Right hindlimb (tissue), 1 donor: Measurements from ENCODE around the gene TEX12.
"Not testable (repeated sequence)": the region's sequence is repeated elsewhere in the genome, so short reads cannot be mapped to it uniquely, and the experiment has no call there.

ENCODE experiments used
- DNase-seq: peaks from one replicate; pipeline ENCODE4 v3.0.0-alpha.2; 2018

Gene TEX12

DNA sequence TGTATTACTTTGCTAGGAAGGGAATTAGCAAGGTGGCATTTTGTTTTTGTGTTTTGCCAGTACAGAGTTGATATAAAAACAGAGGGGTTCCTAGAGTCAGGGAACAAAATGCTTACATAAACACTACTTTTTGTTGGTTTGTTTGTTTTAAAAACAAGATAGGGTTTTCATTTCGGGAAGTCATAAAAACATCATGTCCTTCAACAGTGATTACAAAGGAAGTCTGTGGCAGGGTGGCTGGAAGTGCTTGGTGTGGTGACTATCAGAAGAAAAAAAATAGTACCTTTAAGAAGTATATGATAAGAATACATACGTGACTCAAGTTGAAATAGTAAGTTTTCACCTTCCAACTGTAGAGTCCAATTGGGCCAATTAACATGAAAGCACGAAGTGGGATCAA, 2.1 kb upstream of the TEX12 start:
- DNase-seq: no peak

DNA sequence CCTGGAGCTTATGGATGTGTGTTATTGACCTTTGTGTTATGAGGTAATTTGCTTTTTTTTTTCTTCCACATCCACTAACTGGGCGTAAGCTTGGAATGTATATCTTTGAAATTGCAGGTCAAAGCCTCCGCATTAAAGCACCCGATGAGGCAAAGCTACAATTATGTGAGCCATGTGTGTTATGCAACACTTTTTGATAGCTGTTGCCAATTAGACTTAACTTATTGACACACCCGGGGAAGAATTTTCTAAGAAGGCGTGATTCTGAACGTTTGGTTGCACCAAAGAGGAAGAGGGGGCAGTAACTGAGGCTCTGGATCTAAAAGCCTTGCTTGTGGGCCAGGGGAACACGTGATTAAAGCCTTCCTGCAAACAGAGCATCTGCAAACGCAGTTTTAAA, 610 bp upstream of the TEX12 start:
- no peak for DNase-seq

DNA sequence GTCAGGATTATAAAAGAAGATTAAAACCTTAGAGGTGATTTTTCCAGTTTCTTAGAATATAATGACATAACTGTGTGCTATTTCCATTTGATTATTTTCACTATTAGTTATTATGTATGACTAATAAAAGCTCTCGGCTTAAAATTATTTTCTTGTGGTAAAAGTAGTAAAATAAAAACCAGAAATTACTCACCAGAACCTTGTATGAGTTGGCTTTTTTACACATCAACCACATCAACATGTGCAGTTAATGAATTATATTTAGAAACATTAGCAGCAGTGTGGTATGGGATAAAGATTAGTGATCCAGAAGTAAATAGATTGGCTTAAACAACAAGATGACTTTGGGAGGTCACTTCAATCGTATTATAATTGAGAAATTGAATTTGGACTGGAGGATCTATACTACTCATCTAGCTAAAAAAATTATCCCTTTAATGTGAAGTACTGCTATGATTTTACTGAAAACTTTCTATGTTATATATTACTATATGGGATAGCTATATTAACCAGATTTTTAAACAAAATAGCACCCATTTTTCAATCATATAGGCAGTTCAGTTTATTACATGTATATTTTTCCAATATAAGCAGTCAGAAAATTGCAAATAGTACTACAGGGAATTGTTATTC, 5.3 kb downstream of the TEX12 start:
- DNase-seq: no peak

DNA sequence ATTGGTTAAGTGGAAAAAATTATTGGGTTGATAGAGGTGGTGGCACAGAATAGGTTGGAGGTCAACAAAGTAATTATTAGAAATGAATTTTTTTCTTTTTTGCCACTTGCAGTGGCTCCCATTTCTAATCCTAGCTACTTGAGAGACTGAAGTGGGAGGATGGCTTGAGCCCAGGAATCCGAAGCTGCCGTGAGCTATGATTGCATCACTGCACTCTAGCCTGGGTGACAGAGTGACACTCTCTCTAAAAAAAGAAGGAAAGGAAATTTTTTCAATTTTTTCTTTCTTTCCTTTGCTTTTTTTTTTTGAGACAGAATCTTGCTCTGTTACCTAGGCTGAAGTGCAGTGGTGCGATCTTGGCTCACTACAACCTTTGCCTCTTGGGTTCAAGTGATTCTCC, 6.0 kb downstream of the TEX12 start:
- no peak for DNase-seq

DNA sequence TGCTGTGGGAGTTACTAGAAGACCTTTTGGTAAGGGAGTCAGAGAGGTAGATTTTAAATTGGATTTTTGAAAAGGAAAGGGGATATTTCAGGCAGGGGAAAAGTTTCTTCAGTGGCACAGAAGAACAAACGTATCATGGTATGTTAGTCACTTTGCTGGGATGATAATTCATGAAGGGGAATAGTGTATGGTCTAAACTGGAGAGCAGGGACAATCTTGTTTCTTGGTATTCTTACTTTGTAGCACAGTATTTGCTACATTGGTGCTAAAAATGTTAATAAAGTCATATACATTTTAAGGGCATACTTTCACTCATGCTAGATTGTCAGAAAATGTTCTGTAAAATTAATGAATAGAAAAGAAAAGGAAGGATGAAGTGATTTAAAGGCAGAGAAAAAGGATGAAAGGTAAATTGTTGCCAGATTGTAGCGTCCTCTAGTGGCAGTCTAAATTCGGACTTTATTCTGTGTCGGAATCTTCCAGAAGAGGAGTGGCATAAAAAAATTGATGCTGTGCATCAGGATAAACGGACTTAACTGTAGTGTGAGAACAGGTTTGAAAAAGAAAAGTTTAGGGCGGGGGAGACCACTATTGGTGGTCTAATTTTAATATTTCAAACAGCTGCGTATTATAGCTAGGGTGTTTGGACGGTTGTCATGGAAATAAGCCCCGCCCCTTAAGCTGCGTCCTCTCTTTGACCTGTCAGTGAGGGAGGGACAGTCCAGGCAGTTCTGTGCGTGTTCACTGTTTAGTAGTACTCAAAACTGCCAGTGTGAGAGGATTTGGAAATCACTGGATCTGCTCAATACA, 7.8 kb downstream of the TEX12 start, which contains the start of gene BCO2:
Gene BCO2, plus strand, starts transcription at position 724 of the 810 bp plus-strand sequence. CDS start 90 bp downstream, outside the sequence.
- peak; percentile 92 for DNase-seq

DNA sequence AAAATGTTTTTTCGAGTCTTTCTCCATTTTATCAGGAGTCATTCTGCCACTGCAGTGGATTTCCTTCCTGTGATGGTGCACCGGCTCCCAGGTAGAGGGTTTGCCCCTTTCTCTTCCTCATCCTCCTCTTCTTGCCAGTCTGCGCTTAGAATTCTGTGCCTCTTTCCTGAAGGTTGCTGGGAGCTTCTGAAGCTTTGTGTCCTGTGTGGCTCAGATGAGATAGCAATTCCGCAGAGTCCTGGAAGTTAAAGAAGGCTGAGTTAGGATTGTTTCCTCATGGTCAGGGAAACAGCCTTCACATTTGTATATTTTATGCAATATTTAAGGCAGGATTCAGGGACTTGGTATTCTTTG, 8.4 kb downstream of the TEX12 start:
- DNase-seq: no peak

DNA sequence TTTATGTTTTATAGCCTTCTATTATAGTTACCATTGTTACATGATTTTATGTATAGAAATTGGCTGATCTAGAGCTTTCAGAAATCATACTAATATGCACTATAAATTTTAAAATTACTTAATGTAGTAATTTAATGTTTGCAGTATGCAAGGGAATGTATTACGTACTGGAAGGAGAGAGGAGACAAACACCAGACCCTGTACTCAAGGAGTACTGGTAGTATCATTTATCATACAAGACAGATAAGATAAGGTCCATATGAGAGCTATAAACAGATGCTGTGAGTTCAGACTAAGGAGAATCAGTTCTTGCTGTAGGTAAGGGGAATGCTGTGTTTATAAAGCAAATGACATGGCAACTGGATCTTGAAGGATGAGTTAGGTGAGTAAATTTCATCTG, 8.9 kb downstream of the TEX12 start:
- no peak for DNase-seq

DNA sequence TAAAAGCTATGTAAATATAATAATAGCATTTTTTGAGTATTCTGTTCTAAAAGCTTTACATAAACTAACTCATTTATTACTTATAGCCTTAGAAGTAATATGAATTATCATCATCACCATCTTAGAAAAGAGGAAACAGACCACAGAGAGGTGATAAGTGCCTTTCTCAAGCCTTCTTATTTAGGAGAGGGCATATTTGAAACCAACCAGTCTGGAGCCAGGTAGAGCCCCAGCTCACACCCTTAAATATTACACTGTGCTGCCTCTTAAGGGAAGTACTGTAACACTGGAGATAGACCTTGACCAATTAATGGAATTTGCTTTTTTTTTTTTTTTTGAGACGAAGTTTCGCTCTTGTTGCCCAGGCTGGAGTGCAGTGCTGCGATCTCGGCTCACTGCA, 10.4 kb downstream of the TEX12 start:
- no peak for DNase-seq

DNA sequence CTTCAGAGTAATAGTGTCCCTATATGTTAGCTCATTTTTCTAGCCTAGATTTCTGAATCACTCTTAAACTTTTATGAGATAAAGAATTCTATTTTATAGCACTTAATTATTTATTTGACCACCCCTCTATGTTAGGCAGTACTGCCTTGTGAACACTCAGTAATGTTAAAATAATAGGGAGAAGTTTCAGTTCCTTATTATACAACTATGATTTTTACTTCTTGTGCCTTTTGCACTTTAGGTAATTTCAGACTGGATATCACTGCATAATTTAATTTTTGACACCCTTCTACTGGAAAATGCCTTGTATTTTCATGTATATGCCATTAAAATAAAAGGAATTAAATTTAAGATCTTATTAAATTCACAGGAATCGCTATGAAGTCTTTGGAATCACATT, 11.3 kb downstream of the TEX12 start:
- no peak for DNase-seq

DNA sequence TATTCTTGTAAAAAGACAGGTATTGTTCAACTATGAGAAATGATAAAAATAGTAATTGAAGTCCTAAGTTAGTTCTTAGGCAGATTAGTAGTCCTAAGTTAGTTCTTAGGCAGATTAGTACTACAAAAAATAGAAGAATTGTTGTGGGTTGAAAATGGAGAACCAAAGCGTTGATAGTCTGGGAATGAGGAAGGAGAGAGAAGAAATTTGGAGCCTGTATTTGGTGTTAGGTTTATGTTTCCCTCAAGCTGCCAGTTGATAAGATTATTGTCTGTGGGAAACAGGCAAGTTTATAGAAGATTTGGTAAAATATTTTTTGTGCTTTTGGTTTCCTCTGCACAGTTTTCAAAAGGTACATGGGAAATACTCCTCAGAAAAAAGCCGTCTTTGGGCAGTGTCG, 11.8 kb downstream of the TEX12 start:
- DNase-seq: no peak

DNA sequence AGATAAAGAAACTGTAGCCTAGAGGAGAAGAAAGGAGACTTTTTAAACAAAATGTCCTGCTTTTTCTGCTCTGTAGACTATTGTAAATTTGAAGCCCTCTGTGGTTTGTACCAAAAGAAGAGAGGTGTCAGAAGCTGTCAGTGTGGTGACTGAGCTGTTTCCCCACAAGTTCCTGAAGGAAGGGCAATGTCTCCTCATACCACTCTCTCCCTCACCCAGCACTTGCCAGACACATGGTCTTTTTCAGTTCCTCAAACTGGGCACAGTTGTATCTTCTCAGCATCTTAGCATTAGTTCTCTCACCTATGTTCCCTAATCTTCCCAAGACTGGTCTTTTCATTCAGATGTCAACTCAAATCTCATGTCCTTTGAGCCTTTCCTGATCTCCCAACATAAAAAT, 12.4 kb downstream of the TEX12 start:
- DNase-seq: no peak

DNA sequence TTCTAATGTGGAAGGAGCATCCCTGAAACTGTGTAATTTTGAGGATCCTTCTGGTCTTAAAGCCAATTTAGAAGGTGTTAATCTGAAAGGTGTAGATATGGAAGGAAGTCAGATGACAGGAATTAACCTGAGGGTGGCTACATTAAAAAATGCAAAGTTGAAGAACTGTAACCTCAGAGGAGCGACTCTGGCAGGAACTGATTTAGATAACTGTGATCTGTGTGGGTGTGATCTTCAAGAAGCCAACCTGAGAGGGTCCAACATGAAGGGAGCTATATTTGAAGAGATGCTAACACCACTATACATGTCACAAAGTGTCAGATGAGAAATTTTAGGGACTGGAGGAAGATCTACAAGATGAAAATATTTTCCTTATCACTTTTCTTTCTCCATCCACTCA, 15.7 kb downstream of the TEX12 start:
- no peak for DNase-seq

DNA sequence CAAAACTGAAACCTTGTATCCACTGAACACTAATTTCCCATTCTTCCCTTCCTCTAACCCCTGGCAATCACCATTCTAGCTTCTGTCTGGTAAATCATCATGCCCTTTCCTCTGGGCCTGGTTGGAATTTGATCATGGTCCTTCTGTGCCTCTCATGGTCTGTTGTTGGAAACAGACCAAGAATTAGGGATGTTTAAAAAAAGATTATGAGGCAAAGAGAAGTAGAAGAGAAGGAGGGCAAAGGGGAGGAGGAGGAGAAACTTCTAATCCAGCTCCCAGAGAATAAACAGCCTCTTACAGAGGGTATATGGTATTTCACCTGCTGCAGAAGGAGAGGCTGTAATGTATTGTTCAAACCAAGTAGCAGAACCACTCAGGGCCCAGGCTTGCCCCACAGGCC, 18.7 kb downstream of the TEX12 start:
- DNase-seq: no peak

DNA sequence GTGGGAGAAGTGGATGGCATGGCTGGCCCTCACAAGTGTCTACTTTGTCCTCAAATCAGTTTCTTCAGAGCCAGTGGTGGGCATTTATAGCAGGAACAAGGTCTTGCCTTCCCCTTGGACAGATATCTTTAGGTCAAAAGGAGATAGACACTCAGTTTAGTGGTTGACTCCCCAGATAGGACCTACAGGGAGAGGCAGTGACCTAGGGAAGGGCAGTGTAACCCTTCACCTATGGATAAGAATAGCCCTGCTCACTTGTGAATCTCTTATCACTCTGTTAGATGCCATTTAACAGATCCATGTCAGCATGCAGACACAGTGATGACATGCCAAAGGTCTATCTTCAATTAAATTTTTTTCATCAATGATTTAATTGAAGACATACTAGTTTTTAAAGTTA, 19.1 kb downstream of the TEX12 start:
- no peak for DNase-seq

DNA sequence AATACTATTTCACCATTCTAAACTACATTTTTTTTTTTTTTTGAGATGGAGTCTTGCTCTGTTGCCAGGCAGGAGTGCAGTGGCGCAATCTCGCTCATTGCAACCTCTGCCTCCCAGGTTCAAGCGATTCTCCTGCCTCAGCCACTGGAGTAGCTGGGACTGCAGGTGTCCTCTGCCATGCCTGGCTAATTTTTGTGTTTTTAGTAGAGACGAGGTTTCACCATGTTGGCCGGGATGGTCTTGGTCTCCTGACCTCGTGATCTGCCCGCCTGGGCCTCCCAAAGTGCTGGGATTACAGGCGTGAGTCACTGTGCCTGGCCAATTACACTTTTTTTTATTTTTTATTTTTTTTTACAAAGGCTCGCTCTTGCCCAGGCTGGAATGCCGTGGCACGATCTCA, 27.9 kb downstream of the TEX12 start:
- not testable (repeated sequence) for DNase-seq

DNA sequence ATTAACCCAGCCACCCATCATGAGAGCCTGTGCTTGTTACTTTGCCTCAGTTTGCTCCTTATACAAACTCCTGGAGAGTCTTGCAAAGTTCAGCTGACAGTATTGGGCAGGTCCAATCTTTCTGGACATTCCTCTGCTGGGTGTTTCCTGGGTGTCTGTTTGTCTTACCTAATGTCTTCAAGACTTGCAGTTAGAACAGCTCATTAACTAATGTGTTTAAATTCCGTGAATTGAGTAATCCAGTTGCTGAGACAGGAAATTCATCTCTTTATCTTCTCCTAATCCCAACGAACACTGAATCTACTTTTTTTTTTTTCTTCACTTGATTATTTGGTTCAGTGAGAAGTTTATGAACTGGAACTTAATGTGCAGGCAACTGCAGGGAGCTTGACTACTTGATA, 28.8 kb downstream of the TEX12 start:
- DNase-seq: no peak

DNA sequence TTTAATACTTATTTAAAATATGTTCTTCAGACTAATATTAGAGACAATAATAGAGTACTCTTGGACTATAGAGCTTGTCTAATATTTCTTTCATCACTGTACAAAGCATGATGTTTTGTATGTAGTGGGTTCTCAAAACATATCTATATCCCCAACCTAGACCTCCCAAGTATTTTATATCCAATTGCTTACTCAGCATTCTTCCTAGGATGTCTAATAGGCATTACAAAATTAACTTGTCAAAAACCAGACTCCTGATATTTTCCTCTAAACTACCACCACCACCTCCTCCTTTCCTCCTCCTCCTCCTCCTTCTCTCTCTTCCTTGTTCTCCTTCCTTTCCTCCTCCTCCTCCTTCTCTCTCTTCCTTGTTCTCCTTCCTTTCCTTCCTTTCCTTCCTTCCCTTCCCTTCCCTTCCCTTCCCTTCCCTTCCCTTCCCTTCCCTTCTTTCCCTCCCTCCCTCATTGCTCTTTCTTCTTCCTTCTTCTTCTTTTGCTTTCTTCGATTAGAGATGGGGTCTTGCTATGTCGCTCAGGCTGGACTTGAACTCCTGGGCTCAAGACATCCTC, 29.4 kb downstream of the TEX12 start:
- DNase-seq: no peak

DNA sequence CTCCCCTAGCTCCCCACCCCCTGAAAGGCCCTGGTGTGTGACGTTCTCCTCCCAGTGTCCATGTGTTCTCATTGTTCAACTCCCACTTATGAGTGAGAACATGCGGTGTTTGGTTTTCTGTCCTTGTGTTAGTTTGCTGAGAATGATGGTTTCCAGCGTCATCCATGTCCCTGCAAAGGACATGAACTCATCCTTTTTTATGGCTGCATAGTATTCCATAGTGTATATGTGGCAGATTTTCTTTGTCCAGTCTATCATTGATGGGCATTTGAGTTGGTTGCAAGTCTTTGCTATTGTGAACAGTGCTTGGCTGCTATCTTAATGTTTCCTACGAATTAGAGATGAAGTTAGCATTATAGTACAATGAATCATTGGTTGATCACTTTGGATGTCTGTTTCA, 31.9 kb downstream of the TEX12 start:
- DNase-seq: not testable (repeated sequence)

DNA sequence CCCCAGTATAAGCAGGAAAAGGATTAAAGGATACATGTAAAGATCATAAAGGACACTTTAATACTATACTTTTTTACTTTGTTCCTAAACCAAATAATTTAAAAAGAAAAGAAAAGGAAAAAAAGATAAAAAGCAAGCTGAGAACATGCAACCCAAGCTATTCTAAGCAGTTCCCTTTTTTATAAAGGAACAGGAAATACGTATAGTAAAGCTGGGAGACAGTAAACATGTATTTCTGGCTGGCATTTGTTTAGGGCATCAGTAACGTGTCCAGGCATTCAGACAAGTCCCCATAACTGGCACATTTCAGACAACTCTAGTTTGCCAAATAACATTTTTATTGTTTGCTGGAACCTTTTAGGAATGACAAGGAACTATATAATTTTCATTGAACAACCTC, 33.1 kb downstream of the TEX12 start:
- no peak for DNase-seq

DNA sequence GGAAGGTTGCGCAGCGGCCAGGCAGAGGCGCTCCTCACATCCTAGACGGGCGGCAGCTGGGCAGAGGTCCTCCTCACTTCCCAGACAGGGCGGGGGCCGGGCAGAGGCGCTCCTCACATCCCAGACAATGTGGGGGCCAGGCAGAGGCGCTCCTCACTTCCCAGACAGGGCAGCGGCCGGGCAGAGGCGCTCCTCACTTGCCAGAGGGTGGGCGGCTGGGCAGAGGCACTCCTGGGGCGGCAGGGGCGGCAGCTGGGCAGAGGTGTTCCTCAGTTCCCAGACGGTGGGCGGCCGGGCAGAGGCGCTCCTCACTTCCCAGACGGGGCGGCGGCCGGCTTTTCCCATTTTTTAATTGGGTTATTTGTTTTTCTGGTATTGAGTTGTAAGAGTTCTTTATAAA, 38.9 kb downstream of the TEX12 start:
- DNase-seq: no peak

DNA sequence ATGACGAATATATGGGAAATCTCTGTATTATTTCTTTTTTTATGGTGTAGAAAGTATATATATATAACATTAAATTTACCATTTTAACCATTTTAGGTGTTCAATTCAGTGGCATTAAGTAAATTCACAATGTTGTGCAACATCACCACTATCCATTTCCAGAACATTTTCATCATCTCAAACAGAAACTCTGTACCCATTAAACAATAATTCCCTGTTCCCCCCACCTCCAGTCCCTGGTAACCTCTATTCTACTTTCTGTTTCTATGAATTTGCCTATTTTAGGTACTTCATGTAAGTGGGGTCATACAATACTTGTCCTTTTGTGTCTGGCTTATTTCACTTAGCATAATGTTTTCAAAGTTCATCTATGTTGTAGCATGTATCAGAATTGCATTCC, 43.7 kb downstream of the TEX12 start:
- DNase-seq: no peak

DNA sequence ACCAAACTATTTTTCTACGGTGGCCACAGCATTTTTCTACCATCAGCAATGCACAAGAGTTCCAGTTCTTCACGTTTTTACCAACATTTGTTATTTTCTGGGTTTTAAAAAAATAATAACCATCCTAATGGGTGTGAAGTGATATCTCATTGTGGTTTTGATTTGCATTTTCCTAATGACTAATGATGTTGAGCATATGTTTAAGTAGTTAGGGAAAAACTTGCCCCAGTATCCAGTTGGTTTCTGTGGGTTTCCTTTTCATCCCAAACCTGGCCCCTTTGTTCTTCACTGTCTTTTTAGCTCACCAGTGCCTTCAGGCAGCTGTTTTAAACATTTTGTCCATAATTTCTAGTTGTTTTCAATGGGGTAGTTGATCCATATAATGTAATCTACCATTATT, 44.4 kb downstream of the TEX12 start:
- DNase-seq: no peak

DNA sequence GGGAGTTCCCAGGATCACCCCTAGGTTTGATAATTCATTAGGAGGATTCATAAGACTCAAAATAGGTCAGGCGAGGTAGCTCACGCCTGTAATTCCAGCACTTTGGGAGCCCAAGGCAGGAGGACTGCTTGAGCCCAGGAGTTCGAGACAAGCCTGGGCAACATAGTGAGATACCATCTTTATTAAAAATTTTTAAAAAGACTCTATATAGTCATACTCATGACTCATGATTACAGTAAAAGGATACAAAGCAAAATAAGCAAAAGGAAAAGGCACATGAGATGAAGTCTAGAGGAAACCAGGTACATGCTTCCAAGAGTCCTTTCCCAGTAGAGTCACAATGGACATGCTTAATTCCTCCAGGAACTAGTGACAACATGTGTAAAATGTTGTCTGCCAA, 45.1 kb downstream of the TEX12 start:
- no peak for DNase-seq

DNA sequence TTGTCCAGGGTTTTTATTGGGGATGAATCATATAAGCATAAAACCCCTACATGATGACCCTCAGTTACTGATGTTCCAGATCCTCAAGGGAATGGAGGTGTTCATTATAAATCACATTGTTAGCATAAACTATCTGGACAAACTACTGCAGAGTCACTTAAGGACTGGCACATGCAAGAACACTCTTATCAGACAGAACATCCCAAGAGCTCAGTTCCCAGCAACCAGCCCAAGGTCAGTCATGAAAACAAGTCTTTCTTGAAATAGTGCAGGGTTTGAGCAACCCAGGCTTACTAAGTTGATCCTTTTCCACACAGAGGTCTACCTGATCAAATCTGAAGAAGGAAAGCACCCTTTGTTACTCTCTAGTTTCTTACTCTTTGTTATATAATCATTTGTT, 45.5 kb downstream of the TEX12 start:
- no peak for DNase-seq

DNA sequence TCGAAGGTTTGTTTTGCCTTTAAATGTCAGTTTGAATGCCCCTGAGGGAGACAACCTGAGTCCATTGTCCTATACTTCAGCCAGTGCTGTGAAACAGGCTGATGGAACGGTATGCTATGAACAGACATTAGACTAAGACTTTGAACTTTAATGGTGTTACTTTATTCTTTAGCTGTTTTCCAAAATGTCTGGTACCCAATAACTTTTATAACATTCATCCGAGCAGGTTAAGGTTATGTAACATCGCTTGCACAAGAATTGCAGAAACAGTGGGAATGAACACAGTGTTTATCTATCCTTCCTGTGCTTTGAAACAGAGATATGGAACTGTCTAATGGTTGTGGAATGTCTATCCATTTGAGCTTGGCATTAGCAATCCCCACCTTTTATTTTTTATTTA, 46.6 kb downstream of the TEX12 start:
- DNase-seq: no peak
